ENCODE results near the gene PCDHGA5. TPM values are rescaled to one million over a fixed set of nuclear protein-coding genes. Genes with fewer than 3 reads are reported as not detected.
A peak's percentile ranks its signal among the peaks of the same experiment; 100 is the strongest.

Gene PCDHGA5
- total and polyA plus RNA-seq, 10 donors = 0.04 to 3.1 (median 2.2) TPM; not detected in 1

DNA sequence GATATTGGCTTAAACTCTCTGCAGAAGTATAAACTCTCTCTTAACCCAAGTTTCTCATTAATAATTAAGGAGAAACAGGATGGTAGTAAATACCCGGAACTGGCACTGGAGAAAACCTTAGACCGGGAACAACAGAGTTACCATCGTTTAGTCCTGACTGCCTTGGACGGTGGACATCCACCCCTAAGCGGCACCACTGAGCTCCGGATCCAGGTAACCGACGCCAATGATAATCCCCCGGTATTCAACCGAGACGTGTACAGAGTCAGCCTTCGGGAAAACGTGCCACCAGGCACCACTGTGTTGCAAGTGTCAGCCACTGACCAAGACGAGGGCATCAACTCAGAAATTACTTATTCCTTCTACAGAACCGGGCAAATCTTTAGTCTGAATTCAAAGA is 34.6 kb downstream of the PCDHGA5 start:
- TF ChIP-seq, protein P1, sequence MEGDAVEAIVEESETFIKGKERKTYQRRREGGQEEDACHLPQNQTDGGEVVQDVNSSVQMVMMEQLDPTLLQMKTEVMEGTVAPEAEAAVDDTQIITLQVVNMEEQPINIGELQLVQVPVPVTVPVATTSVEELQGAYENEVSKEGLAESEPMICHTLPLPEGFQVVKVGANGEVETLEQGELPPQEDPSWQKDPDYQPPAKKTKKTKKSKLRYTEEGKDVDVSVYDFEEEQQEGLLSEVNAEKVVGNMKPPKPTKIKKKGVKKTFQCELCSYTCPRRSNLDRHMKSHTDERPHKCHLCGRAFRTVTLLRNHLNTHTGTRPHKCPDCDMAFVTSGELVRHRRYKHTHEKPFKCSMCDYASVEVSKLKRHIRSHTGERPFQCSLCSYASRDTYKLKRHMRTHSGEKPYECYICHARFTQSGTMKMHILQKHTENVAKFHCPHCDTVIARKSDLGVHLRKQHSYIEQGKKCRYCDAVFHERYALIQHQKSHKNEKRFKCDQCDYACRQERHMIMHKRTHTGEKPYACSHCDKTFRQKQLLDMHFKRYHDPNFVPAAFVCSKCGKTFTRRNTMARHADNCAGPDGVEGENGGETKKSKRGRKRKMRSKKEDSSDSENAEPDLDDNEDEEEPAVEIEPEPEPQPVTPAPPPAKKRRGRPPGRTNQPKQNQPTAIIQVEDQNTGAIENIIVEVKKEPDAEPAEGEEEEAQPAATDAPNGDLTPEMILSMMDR (IDR thresholded peaks at IDR 0.05 in 8 of 11, conservative IDR thresholded peaks at IDR 0.05 in 3 of 11) = no peak
- H3K4me1 ChIP-seq = no peaks in the 10 kb centered on the region
- peaks cover 0 to 7% (median 0%) of the 10 kb centered on the region in 6 donors for H3K36me3 ChIP-seq
- DNase-seq = no peak
- 24 to 39% (median 29%) methylated on average over 15 of the region's 15 CpGs for WGBS, 5 donors
- peak overlapping the region in 1 of 8 donors; percentile 24 for H3K4me3 ChIP-seq
- intact Hi-C loops (cut with DNase I; ENCODE audit: low total_unique reads) = no loop called here
- peaks cover 0 to 93% (median 25%) of the 10 kb centered on the region in 7 donors for H3K27me3 ChIP-seq (replicated peaks in 1 of 7)
- H3K27ac ChIP-seq = no peak overlapping the region
- peaks cover 7 to 96% (median 81%) of the 10 kb centered on the region in 8 donors for H3K9me3 ChIP-seq

DNA sequence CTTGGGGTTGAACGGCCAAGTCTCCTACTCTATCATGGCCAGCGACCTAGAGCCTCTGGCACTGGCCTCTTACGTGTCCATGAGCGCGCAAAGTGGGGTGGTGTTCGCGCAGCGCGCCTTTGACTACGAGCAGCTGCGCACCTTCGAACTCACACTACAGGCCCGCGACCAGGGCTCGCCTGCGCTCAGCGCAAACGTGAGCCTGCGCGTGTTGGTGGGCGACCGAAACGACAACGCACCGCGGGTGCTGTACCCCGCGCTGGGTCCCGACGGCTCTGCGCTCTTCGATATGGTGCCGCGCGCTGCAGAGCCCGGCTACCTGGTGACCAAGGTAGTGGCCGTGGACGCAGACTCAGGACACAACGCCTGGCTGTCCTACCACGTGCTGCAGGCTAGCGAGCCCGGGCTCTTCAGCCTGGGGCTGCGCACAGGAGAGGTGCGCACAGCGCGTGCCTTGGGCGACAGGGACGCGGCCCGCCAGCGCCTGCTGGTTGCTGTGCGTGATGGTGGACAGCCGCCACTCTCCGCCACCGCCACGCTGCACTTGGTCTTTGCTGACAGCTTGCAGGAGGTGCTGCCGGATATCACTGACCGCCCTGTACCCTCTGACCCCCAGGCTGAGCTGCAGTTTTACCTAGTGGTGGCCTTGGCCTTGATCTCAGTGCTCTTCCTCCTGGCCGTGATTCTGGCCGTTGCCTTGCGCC is 35.7 kb downstream of the PCDHGA5 start:
- DNase-seq = no peak
- H3K4me3 ChIP-seq = peak overlapping the region in 1 of 8 donors; percentile 4
- H3K9me3 ChIP-seq = peaks cover 7 to 96% (median 79%) of the 10 kb centered on the region in 8 donors
- 30 to 40% (median 35%) methylated on average over 15 to 61 of the region's 61 CpGs for WGBS, 5 donors
- peaks cover 0 to 93% (median 23%) of the 10 kb centered on the region in 7 donors for H3K27me3 ChIP-seq (replicated peaks in 1 of 7)
- intact Hi-C loops (cut with DNase I; ENCODE audit: low total_unique reads) = no loop called here
- H3K27ac ChIP-seq = no peak overlapping the region
- no peaks in the 10 kb centered on the region for H3K4me1 ChIP-seq
- no peak for TF ChIP-seq POLR2AphosphoS5 (IDR thresholded peaks at IDR 0.05)
- no peak for TF ChIP-seq POLR2A (IDR thresholded peaks at IDR 0.05)
- TF ChIP-seq, protein P1 (IDR thresholded peaks at IDR 0.05 in 8 of 11, conservative IDR thresholded peaks at IDR 0.05 in 3 of 11) = no peak
- peaks cover 0 to 7% (median 0%) of the 10 kb centered on the region in 6 donors for H3K36me3 ChIP-seq

DNA sequence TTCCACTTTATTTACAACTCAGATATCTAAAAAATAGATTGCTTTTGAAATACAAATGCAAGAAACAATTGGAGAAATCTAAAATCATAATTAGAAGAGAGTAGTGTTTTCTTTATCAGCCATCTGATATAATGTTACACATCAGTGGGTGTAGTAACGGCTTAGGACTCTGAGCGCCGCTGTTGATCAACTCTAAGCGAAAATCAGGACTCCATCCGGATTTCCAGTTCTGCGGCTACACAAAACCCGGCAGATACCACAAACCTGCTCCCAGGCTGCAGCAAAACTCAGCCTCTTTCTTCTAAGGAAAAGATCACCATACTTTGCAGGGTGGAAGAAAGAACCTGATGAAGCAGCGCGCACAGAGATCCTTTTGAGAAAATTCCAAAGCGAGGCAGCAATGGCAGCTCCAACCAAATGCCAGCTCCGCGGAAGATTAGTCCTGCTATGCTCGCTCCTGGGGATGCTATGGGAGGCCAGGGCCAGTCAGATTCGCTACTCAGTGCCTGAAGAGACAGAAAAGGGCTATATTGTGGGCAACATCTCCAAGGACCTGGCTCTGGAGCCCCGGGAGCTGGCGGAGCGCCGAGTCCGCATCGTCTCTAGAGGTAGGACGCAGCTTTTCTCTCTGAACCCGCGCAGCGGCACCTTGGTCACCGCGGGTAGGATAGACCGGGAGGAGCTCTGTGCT is 38.7 kb downstream of the PCDHGA5 start, which contains the start of gene PCDHGA9:
Gene PCDHGA9, plus strand, starts transcription at position 226 of the 691 bp plus-strand sequence. Its CDS starts 175 bp downstream, at position 401.
- H3K36me3 ChIP-seq = peaks cover 0 to 7% (median 0%) of the 10 kb centered on the region in 6 donors
- 12 to 30% (median 20%) methylated on average over 23 to 27 of the region's 27 CpGs for WGBS, 5 donors
- H3K4me3 ChIP-seq = peak within 1 kb of the TSS in 4 of 8 donors; percentile 5 to 61 (median 23)
- peaks cover 0 to 94% (median 19%) of the 10 kb centered on the region in 7 donors for H3K27me3 ChIP-seq (replicated peaks in 1 of 7)
- H3K4me1 ChIP-seq = no peaks in the 10 kb centered on the region
- peak; percentile 59 for DNase-seq
- TF ChIP-seq POLR2AphosphoS5 (IDR thresholded peaks at IDR 0.05) (no peak), POLR2A (IDR thresholded peaks at IDR 0.05) (no peak)
- TF ChIP-seq, protein P1 (IDR thresholded peaks at IDR 0.05 in 8 of 11, conservative IDR thresholded peaks at IDR 0.05 in 3 of 11) = peak in 4 of 11 experiments; percentile 8 to 19 (median 16)
- H3K9me3 ChIP-seq = peaks cover 7 to 97% (median 89%) of the 10 kb centered on the region in 8 donors
- H3K27ac ChIP-seq = no peak within 1 kb of the TSS
- intact Hi-C loops (cut with DNase I; ENCODE audit: low total_unique reads) = no loop called here

DNA sequence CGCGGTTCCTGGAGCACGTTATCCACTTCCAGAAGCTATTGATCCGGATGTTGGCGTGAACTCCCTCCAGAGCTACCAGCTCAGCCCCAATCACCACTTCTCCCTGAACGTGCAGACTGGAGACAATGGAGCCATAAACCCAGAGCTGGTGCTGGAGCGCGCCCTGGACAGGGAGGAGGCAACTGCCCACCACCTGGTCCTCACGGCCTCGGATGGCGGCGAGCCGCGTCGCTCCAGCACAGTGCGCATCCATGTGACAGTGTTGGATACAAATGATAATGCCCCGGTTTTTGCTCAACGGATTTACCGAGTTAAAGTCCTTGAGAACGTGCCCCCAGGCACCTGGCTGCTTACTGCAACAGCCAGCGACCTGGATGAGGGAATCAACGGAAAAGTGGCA is 39.4 kb downstream of the PCDHGA5 start:
- no peak for DNase-seq
- Histone ChIP-seq H3K36me3 (peaks cover 0 to 7% (median 0%) of the 10 kb centered on the region in 6 donors), H3K9me3 (peaks cover 7 to 100% (median 92%) of the 10 kb centered on the region in 8 donors), H3K4me1 (no peaks in the 10 kb centered on the region), H3K27me3 (replicated peaks in 1 of 7) (peaks cover 0 to 97% (median 25%) of the 10 kb centered on the region in 7 donors), H3K4me3 (peak overlapping the region in 1 of 8 donors; percentile 61), H3K27ac (no peak overlapping the region)
- TF ChIP-seq, protein P1 (IDR thresholded peaks at IDR 0.05 in 8 of 11, conservative IDR thresholded peaks at IDR 0.05 in 3 of 11) = no peak
- TF ChIP-seq POLR2A (IDR thresholded peaks at IDR 0.05) (no peak), POLR2AphosphoS5 (IDR thresholded peaks at IDR 0.05) (no peak)
- WGBS, 5 donors = 28 to 41% (median 34%) methylated on average over 20 to 22 of the region's 22 CpGs
- intact Hi-C loops (cut with DNase I; ENCODE audit: low total_unique reads) = no loop called here

Data from spleen (tissue), 11 donors.